Liver (tissue), 3 donors: ENCODE results near the gene ZMYM1.
"Not testable (repeated sequence)": the region's sequence is repeated elsewhere in the genome, so short reads cannot be mapped to it uniquely, and the experiment has no call there.

Experiments used
- JUND ChIP-seq, 2 donors: IDR thresholded peaks; 2 replicates each; pipeline ENCODE4 v1.6.1; 2016; ENCODE audit warnings: antibody characterized with exemption in 2 of 2
- RAD21 ChIP-seq, 2 donors: IDR thresholded peaks; 2 replicates each; pipeline ENCODE4 v1.6.1; 2016; ENCODE audit warnings: antibody characterized with exemption in 2 of 2, mild to moderate bottlenecking in 2 of 2
- TF ChIP-seq, protein P1 (sequence below): fragments of 150-350 bp; IDR thresholded peaks from 2 replicates; pipeline ENCODE4 v1.5.1; 2017; ENCODE audit warnings: improper control_type of control experiment, low read depth, low read length; ENCODE audit not compliant: missing input control
- TF ChIP-seq, protein P2 (sequence below): IDR thresholded peaks from 2 replicates; pipeline ENCODE4 v1.6.1; 2016; ENCODE audit warnings: antibody characterized with exemption, mild to moderate bottlenecking
- donor health status: healthy.
- donor health status: healthy.

DNA sequence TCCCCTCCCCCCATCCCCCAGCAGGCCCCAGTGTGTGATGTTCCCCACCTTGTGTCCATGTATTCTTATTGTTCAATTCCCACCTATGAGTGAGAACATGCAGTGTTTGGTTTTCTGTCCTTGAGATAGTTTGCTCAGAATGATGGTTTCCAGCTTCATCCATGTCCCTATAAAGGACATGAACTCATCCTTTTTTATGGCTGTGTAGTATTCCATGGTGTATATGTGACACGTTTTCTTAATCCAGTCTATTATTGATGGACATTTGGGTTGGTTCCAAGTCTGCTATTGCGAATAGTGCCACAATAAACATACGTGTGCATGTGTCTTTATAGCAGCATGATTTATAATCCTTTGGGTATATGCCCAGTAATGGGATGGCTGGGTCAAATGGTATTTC is 24.9 kb upstream of the ZMYM1 start:
- TF ChIP-seq, protein P1, sequence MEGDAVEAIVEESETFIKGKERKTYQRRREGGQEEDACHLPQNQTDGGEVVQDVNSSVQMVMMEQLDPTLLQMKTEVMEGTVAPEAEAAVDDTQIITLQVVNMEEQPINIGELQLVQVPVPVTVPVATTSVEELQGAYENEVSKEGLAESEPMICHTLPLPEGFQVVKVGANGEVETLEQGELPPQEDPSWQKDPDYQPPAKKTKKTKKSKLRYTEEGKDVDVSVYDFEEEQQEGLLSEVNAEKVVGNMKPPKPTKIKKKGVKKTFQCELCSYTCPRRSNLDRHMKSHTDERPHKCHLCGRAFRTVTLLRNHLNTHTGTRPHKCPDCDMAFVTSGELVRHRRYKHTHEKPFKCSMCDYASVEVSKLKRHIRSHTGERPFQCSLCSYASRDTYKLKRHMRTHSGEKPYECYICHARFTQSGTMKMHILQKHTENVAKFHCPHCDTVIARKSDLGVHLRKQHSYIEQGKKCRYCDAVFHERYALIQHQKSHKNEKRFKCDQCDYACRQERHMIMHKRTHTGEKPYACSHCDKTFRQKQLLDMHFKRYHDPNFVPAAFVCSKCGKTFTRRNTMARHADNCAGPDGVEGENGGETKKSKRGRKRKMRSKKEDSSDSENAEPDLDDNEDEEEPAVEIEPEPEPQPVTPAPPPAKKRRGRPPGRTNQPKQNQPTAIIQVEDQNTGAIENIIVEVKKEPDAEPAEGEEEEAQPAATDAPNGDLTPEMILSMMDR = not testable (repeated sequence)
- not testable (repeated sequence) for TF ChIP-seq RAD21, JUND (IDR thresholded peaks at IDR 0.05)
- TF ChIP-seq, protein P2, sequence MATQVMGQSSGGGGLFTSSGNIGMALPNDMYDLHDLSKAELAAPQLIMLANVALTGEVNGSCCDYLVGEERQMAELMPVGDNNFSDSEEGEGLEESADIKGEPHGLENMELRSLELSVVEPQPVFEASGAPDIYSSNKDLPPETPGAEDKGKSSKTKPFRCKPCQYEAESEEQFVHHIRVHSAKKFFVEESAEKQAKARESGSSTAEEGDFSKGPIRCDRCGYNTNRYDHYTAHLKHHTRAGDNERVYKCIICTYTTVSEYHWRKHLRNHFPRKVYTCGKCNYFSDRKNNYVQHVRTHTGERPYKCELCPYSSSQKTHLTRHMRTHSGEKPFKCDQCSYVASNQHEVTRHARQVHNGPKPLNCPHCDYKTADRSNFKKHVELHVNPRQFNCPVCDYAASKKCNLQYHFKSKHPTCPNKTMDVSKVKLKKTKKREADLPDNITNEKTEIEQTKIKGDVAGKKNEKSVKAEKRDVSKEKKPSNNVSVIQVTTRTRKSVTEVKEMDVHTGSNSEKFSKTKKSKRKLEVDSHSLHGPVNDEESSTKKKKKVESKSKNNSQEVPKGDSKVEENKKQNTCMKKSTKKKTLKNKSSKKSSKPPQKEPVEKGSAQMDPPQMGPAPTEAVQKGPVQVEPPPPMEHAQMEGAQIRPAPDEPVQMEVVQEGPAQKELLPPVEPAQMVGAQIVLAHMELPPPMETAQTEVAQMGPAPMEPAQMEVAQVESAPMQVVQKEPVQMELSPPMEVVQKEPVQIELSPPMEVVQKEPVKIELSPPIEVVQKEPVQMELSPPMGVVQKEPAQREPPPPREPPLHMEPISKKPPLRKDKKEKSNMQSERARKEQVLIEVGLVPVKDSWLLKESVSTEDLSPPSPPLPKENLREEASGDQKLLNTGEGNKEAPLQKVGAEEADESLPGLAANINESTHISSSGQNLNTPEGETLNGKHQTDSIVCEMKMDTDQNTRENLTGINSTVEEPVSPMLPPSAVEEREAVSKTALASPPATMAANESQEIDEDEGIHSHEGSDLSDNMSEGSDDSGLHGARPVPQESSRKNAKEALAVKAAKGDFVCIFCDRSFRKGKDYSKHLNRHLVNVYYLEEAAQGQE = not testable (repeated sequence)
